GM19463 (cell line): ENCODE measurements around the gene KRTAP10-6.
"Not testable (repeated sequence)": the region's sequence is repeated elsewhere in the genome, so short reads cannot be mapped to it uniquely, and the experiment has no call there.

Experiments
- ATAC-seq: cut with Tn5 transposase; IDR thresholded peaks from one replicate; pipeline ENCODE4 v1.9.1; 2021; ENCODE audit warnings: mild to moderate bottlenecking, moderate library complexity; ENCODE audit not compliant: unreplicated experiment

KRTAP10-6 gene

GRCh38 chr21:44579833-44580144 is 12.5 kb downstream of the KRTAP10-6 start:
- no peak for ATAC-seq

DNA sequence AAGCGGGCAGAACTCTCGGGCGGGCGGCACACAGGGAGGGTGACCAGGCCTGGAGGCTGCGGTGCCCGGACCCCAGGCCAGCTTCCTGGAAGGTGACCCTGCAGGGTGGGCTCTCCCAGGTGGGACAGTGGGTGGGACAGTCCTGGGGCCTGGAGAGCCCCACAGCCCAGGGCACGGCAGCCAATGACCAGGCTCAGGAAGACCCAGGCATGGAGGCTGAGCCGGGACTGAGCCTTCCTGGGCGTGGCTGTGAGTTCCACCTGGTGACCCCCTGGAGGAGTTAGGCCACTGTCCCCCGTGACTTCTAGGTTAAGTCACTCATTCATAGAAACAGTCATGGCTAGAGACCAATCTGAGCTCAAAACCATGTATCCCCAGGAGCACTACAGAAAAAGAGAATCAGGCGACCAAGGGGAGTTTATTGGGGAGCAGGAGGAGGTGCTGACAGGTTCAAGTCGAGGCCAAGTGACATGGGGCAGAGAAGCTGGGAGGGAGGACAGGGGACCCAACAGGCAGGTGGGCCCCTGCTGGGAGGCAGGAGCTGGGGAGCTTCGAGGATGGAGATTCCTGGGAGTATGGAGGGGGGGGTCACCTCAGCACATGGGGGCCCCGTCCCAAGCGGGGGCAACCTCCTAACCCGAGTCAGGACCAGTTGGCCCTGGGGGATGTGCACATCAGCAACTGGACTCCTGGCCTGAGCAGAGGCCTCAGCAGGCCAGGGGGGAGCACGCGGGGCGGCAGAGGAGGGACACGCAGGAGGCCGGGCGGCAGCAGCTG is 13.1 kb downstream of the KRTAP10-6 start:
- no peak for ATAC-seq

GRCh38 chr21:44578371-44579055 is 13.8 kb downstream of the KRTAP10-6 start:
- ATAC-seq = no peak

GRCh38 chr21:44576025-44576420 is 16.3 kb downstream of the KRTAP10-6 start:
- no peak for ATAC-seq

GRCh38 chr21:44575307-44576024 is 16.8 kb downstream of the KRTAP10-6 start:
- no peak for ATAC-seq

DNA sequence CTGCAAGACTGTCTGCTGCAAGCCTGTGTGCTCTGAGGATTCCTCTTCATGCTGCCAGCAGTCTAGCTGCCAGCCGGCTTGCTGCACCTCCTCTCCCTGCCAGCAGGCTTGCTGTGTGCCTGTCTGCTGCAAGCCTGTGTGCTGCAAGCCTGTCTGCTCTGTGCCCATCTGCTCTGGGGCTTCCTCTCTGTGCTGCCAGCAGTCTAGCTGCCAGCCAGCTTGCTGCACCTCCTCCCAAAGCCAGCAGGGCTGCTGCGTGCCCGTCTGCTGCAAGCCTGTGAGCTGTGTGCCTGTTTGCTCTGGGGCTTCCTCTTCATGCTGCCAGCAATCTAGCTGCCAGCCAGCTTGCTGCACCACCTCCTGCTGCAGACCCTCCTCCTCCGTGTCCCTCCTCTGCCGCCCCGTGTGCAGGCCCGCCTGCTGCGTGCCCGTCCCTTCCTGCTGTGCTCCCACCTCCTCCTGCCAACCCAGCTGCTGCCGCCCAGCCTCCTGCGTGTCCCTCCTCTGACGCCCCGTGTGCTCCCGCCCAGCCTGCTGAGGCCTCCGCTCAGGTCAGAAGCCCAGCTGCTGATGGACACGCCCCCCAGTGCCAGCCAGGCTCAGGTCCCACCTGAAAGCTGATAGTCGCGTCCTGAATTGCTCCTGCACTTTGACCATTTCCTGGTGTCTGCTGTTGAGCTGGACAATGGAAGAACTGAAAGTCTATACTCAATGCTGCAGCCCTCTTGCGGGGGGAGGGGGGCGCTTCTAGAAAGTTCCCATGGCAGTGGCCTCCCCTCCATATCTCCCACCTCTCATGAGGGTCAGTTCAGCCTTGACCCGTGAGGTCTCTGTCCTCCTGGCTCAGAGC is 17.6 kb downstream of the KRTAP10-6 start:
- ATAC-seq = no peak

DNA sequence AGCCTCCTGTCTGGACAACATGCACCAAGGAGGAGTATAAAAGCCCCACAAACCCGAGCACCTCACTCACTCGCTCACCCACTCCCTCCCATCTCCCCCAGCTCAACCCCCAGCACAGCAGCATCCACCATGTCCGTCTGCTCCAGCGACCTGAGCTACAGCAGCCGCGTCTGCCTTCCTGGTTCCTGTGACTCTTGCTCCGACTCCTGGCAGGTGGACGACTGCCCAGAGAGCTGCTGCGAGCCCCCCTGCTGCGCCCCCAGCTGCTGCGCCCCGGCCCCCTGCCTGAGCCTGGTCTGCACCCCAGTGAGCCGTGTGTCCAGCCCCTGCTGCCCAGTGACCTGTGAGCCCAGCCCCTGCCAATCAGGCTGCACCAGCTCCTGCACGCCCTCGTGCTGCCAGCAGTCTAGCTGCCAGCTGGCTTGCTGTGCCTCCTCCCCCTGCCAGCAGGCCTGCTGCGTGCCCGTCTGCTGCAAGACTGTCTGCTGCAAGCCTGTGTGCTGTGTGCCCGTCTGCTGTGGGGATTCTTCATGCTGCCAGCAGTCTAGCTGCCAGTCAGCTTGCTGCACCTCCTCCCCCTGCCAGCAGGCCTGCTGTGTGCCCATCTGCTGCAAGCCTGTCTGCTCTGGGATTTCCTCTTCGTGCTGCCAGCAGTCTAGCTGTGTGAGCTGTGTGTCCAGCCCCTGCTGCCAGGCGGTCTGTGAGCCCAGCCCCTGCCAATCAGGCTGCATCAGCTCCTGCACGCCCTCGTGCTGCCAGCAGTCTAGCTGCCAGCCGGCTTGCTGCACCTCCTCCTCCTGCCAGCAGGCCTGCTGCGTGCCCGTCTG is 18.5 kb downstream of the KRTAP10-6 start, which contains the start of gene KRTAP10-4:
Gene KRTAP10-4 (plus strand): TSS at position 100 of the 827 bp plus-strand sequence. CDS start 30 bp downstream, at position 130.
- not testable (repeated sequence) for ATAC-seq

DNA sequence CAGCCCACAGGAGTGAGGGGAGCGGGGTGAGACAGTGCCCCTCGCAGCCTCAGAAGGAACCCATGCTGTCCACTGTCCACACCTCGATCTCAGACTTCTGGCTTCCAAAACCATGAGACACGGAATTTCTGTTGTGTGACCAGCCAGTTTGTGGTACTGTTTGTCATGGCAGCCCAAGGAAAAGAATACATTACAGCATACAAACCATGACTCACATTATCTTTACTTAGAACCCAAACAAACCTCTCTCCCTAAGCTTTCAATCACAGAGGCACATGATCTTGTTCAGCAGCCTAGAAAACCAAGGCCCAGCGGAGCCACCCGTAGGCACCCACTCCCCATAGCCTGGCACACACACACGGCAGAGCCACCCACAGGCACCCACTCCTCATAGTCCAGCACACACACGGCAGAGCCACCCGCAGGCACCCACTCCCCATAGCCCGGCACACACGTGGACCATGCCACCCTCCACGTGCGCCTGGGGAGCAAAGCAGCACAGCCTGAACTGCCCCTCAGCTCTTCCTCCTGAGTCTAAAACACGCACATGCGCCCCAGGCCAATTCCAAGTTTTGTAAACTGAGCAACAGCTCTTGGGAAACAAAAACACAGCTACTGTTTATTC is 19.2 kb downstream of the KRTAP10-6 start:
- no peak for ATAC-seq

DNA sequence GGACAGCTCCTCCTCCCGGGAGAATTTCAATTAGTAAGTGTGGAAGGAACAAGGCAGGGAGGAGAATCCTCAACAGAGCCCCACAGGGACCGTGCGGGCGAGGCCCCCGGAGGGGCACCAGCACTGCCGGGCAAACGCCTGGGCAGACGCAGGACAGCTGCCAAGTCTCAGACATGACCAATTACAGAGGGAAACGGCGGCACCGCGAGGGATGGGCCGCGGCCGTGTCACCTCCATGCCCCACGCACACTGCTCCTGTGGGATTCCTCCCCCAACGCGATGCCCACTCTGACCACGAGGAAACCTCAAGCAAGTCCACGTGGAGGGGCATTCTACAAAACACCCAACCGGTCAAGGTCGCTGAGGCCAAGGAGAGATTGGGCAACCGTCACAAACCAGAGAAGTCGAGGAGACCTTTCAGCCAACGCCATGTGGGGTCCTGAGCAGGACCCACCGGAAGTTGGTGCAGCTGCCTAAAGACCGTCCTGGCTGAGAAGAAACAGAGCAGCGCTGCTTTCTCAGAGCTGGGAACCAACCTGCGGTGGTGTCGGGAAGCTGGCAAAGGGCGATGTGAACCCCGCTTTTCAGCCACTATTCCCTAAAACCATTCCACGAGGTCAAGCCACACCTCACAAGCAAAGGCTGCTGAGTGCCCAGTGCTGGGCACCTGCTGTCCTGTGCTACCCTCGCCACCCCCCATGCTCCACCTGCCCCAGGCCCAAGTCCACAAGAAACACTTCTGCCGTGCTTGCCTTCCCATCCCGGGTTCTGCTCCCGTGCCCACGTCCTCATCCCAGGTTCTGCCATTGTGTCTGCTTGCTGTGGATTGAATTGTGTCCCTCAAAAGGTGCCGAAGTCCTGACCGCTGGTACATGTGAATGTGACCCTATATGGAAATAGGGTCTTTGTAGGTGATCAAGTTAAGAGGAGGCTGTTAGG is 20.2 kb downstream of the KRTAP10-6 start:
- no peak for ATAC-seq

DNA sequence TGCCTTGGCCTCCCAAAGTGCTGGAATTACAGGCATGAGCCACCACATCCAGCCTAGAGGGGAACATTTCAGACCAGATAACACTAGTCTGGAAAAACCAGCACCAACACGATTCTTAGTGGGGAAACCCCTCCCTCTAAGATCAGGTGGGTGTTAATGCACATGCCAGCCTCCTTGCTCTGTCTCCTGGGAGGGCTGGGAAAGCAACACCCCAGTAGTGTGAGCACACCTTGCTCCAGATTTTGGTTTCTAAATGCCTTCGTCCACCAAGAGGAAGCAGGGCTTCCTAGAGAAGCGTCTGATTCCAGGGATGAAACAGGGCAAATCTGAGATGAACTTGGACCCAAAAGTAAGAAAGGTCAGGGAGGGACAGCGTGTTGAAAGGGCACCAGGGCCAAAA is 21.0 kb downstream of the KRTAP10-6 start:
- ATAC-seq = no peak

- no peak for ATAC-seq
These were observed 22.3 kb downstream of the KRTAP10-6 start for GRCh38 chr21:44569861-44570517.

GRCh38 chr21:44568667-44569556 is 23.4 kb downstream of the KRTAP10-6 start:
- ATAC-seq = no peak

GRCh38 chr21:44568261-44568660 is 24.0 kb downstream of the KRTAP10-6 start:
- ATAC-seq = no peak

GRCh38 chr21:44567481-44568171 is 24.7 kb downstream of the KRTAP10-6 start:
- ATAC-seq = no peak

- ATAC-seq = no peak
These were observed 25.9 kb downstream of the KRTAP10-6 start for GRCh38 chr21:44566403-44566802.

DNA sequence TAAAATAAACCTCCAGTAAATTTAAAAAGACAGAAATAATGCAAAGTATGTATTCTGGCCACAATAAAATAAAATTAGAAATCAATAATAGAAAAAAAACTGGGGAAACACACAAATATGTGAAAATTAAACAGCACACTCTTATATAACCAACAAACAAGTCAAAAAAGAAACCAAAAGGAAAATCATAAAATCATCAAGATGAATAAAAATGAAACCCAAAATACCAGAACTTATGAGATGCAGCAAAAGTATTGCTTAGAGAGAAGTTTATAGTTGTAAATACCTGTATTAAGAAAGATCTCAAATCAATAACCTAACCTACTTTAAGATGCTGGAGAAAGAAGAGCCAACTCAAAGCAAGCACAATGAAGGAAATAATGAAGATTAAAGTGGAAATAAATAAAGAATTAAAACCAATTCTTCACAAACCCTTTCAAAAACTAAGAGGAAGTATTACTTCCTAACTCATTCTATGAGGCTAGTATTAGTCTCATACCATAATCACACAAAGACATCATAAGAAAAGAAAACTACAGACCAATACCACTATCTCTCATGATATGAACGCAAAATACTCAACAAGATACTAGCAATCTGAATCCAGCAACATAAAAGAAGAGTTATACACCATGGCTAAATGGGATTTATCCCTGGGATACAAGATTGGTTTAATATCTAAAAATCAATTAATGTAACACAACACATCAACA is 27.3 kb downstream of the KRTAP10-6 start:
- no peak for ATAC-seq
